HepG2 (cell line): ENCODE measurements around the gene LANCL1. TPM values are rescaled to one million over a fixed set of nuclear protein-coding genes. Genes with fewer than 3 reads are reported as not detected.
"Not testable (repeated sequence)": the region's sequence is repeated elsewhere in the genome, so short reads cannot be mapped to it uniquely, and the experiment has no call there.

Source experiments
- ATAC-seq: fragments of 200-7000 bp; cut with Tn5 transposase; 3 replicates; pipeline ENCODE4 v1.9.1; 2020; ENCODE audit warnings: mild to moderate bottlenecking, moderate library complexity
- BruUV-seq: library from RNA; stranded (reverse); fragments of 400-500 nt; replicated peaks from 2 replicates; lab custom pipeline; 2021; lab: Mats Ljungman, UMichigan
- CTCF ChIA-PET: fragments of 300-600 bp; formaldehyde crosslinking; extraction: SDS; loops from one replicate; lab custom pipeline; 2021; ENCODE audit warnings: low total read pairs, inconsistent platforms, low intra/inter-chr PET ratio; lab: Yijun Ruan, JAX
- POLR2A ChIA-PET: fragments of 350-600 bp; sonication (Branson Sonifier 250); formaldehyde crosslinking; loops from one replicate; lab custom pipeline; 2020; ENCODE audit warnings: antibody characterized with exemption, inconsistent platforms; lab: Yijun Ruan, JAX
- DNase-seq: peaks from one replicate; pipeline ENCODE4 v3.0.0-alpha.2; 2015; ENCODE audit warnings: low spot score
- FAIRE-seq: peaks from 3 replicates; lab custom pipeline; 2011; peaks lifted over from hg19 to GRCh38; lab: Jason Lieb, UNC
- H2AFZ ChIP-seq: one replicate; pipeline ENCODE4 v1.6.1; 2011; ENCODE audit warnings: low read length, inconsistent platforms
- H3K27ac ChIP-seq: fragments of 300-600 bp; 3 replicates; pipeline ENCODE4 v1.8.0; 2011; ENCODE audit warnings: mixed run types, mild to moderate bottlenecking, mixed read lengths, low read length, inconsistent platforms; ENCODE audit not compliant: insufficient read depth; ENCODE audit errors: extremely low read length
- H3K27me3 ChIP-seq, 2 experiments: fragments of 200-600 bp in 1 of 2; 2 replicates in 1 of 2; 3 replicates in 1 of 2; pipeline versions ENCODE4 v1.6.0 to v1.8.0; 2011; ENCODE audit warnings: low read length in 2 of 2, mild to moderate bottlenecking in 2 of 2, moderate library complexity in 2 of 2, inconsistent platforms in 1 of 2; ENCODE audit not compliant: insufficient read depth in 2 of 2, control insufficient read depth in 1 of 2
- H3K36me3 ChIP-seq, 2 experiments: fragments of 200-600 bp in 1 of 2; replicated peaks in 1 of 2; 2 replicates in 1 of 2; 3 replicates in 1 of 2; pipeline versions ENCODE4 v1.5.1 to v1.8.0; 2011; ENCODE audit warnings: low read length in 2 of 2, inconsistent platforms in 1 of 2; ENCODE audit not compliant: insufficient read depth in 2 of 2, control insufficient read depth in 1 of 2
- H3K4me1 ChIP-seq: 2 replicates; pipeline ENCODE4 v1.5.1; 2012; ENCODE audit warnings: low read length, inconsistent platforms; ENCODE audit not compliant: insufficient read depth
- H3K4me2 ChIP-seq: 2 replicates; pipeline ENCODE4 v1.6.0; 2011; ENCODE audit warnings: low read depth, low read length, inconsistent platforms
- H3K4me3 ChIP-seq, 3 experiments: fragments of 200-600 bp in 1 of 3; sonication (generic), shearing (Covaris generic) in 1 of 3; replicated peaks in 1 of 3; 2 replicates each; pipeline ENCODE4 v1.5.1; 2011 to 2016; ENCODE audit warnings: low read length in 3 of 3, inconsistent platforms in 2 of 3, low read depth in 2 of 3, mild to moderate bottlenecking in 2 of 3, control low read depth in 1 of 3, mixed read lengths in 1 of 3; ENCODE audit not compliant: insufficient read depth in 1 of 3
- H3K79me2 ChIP-seq: one replicate; pipeline ENCODE4 v1.6.1; 2011; ENCODE audit warnings: low read length, inconsistent platforms; ENCODE audit not compliant: insufficient read depth
- H3K9ac ChIP-seq: 2 replicates; pipeline ENCODE4 v1.6.0; 2011; ENCODE audit warnings: mild to moderate bottlenecking, low read depth, low read length, inconsistent platforms; ENCODE audit not compliant: insufficient read depth
- H3K9me3 ChIP-seq: 2 replicates; pipeline ENCODE4 v1.5.1; 2012; ENCODE audit warnings: mild to moderate bottlenecking, low read length
- H4K20me1 ChIP-seq: 2 replicates; pipeline ENCODE4 v1.6.0; 2011; ENCODE audit warnings: inconsistent platforms, mild to moderate bottlenecking, low read length, moderate library complexity; ENCODE audit not compliant: insufficient read depth
- FOXO1 ChIP-seq: sonication (generic); formaldehyde crosslinking; IDR thresholded peaks from 2 replicates; pipeline ENCODE4 v1.4.0; 2020; ENCODE audit warnings: missing genetic modification reagents
- HNRNPLL ChIP-seq: fragments of 200-400 bp; formaldehyde crosslinking; IDR thresholded peaks from 2 replicates; pipeline ENCODE4 v1.6.1; 2017; ENCODE audit warnings: mild to moderate bottlenecking, low read depth, low read length; ENCODE audit not compliant: poor library complexity, severe bottlenecking
- NFATC3 ChIP-seq: sonication (generic); formaldehyde crosslinking; IDR thresholded peaks from 2 replicates; pipeline ENCODE4 v1.5.1; 2020; ENCODE audit warnings: mild to moderate bottlenecking, missing genetic modification reagents
- PLRG1 ChIP-seq: fragments of 450-650 bp; conservative IDR thresholded peaks from 2 replicates; pipeline ENCODE4 v1.6.1; 2016
- RBM39 ChIP-seq: fragments of 200-400 bp; formaldehyde crosslinking; IDR thresholded peaks from one replicate; pipeline ENCODE4 v1.6.1; 2018; ENCODE audit warnings: antibody characterized with exemption, mild to moderate bottlenecking, low read depth, low read length; ENCODE audit not compliant: poor library complexity, severe bottlenecking
- ZNF121 ChIP-seq: sonication (generic); formaldehyde crosslinking; IDR thresholded peaks from 2 replicates; pipeline ENCODE4 v1.5.0; 2020; ENCODE audit warnings: mild to moderate bottlenecking, missing genetic modification reagents
- ZNF207 ChIP-seq: fragments of 450-650 bp; IDR thresholded peaks from 2 replicates; pipeline ENCODE4 v1.6.1; 2016; ENCODE audit warnings: antibody characterized with exemption, borderline replicate concordance
- WGBS: methylation state at CpG from one replicate; pipeline ENCODE4 v1.1.6; 2017; ENCODE audit warnings: low lambda C conversion rate; 5-methylcytosine and 5-hydroxymethylcytosine counted together
- in situ Hi-C: cut with HindIII; loops from 2 replicates; pipeline ENCODE4 v1.10.0; 2017; ENCODE audit warnings: low pct_unique_long_range_greater_than_20kb; ENCODE audit not compliant: extremely low pct_ligation_motif_present
- intact Hi-C: fragments of 100-400 bp; cut with micrococcal nuclease; formaldehyde crosslinking; loops from one replicate; pipeline ENCODE4 v1.10.0; 2022; ENCODE audit not compliant: unreplicated experiment
- polyA plus RNA-seq, 8 experiments: library from polyadenylated mRNA; depleted of rRNA in 3 of 8; stranded (reverse) in 7 of 8; unstranded in 1 of 8; fragments of >200 nt; fragmentation: Illumina TruSeq in 4 of 8; extraction: Trizol in 4 of 8; gene quantifications; 2 replicates each; pipeline versions ENCODE4 v1.2.1 to v1.2.3, GENCODE V29; 2011 to 2016; ENCODE audit warnings: low read depth in 4 of 8, missing spikeins in 1 of 8, mixed read lengths in 1 of 8; ENCODE audit not compliant: insufficient read depth in 1 of 8
- total RNA-seq, 5 experiments: library from RNA; depleted of rRNA; stranded (reverse); fragments of >200 nt; fragmentation: Illumina TruSeq; extraction: Trizol; gene quantifications; 2 replicates each; pipeline ENCODE4 v1.2.3, GENCODE V29; 2016; ENCODE audit warnings: low read depth in 1 of 5

LANCL1 gene
- total and polyA plus RNA-seq, 2 of the 13 experiments (the other 11 are each of a cell fraction or from before 2014, with no cell fraction given): 53.5 to 67.7 TPM

GRCh38 chr2:210452194-210452593 lies 24.4 kb downstream of the LANCL1 start:
- BruUV-seq: no TSS peak
- Histone ChIP-seq H3K9me3 (no peaks in the 10 kb centered on the region), H3K4me1 (no peaks in the 10 kb centered on the region), H3K79me2 (no peaks in the 10 kb centered on the region), H3K27ac (no peak overlapping the region), H3K36me3 (peaks cover 6 to 29% of the 10 kb centered on the region in 2 experiments), H3K4me2 (no peak overlapping the region), H3K27me3 (no peaks in the 10 kb centered on the region), H3K9ac (no peak overlapping the region), H3K4me3 (no peak overlapping the region), H2AFZ (no peak overlapping the region), H4K20me1 (no peaks in the 10 kb centered on the region)
- in situ Hi-C loops: no loop called here
- FAIRE-seq (no peak), DNase-seq (no peak), ATAC-seq (no peak)
- WGBS: 100% methylated on average over 2 of the region's 2 CpGs
- TF ChIP-seq HNRNPLL (no peak), PLRG1 (no peak), ZNF121 (CRISPR knock-in tag) (no peak), NFATC3 (CRISPR knock-in tag) (no peak), FOXO1 (CRISPR knock-in tag) (no peak), RBM39 (no peak), ZNF207 (no peak)
- ChIA-PET POLR2A (no interaction called here), CTCF (no interaction called here)
- intact Hi-C loops: no loop called here

DNA sequence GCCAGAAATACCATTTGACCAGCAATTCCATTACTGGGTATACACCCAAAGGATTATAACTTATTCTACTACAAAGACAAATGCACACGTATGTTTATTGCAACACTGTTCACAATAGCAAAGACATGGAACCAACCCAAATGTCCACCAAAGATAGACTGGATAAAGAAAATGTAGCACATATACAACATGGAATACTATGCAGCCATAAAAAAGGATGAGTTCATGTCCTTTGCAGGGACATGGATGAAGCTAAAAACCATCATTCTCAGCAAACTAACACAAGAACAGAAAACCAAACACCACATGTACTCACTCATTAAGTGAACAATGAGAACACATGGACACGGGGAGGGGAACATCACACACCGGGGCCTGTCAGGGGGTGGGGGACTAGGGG lies 25.6 kb downstream of the LANCL1 start:
- in situ Hi-C loops, POLR2A ChIA-PET: not testable (repeated sequence)

More for the DNA sequence above, 25.6 kb downstream of the LANCL1 start:
- CTCF ChIA-PET, ATAC-seq, H3K4me2 ChIP-seq, BruUV-seq, DNase-seq, H3K27ac ChIP-seq, H3K4me3 ChIP-seq, FAIRE-seq, H4K20me1 ChIP-seq, H3K9ac ChIP-seq, H3K79me2 ChIP-seq, H2AFZ ChIP-seq, intact Hi-C loops, H3K4me1 ChIP-seq, H3K9me3 ChIP-seq, H3K27me3 ChIP-seq: not testable (repeated sequence)
- H3K36me3 ChIP-seq: peaks cover 5 to 32% of the 10 kb centered on the region in 2 experiments
- WGBS: 84% methylated on average over 3 of the region's 3 CpGs
